Hematopoietic multipotent progenitor cell treated with erythropoietin and hydrocortisone succinate and interleukin-3 and kit ligand, for 15 days (in vitro differentiated cells): ENCODE results near the gene SFTPB.
A peak's percentile ranks its signal among the peaks of the same experiment; 100 is the strongest.
"Not testable (repeated sequence)": the region's sequence is repeated elsewhere in the genome, so short reads cannot be mapped to it uniquely, and the experiment has no call there.

Experiments used
- DNase-seq: peaks from one replicate; pipeline ENCODE4 v3.0.0-alpha.2; 2015; ENCODE audit warnings: low spot score

The SFTPB gene

GRCh38 chr2:85668009-85668856 lies at the start of gene SFTPB:
Gene SFTPB, minus strand, starts transcription at chr2:85668199. Its CDS starts 16 bp downstream, at chr2:85668183.
- DNase-seq: no peak

GRCh38 chr2:85717308-85718008 lies 49.5 kb upstream of the SFTPB start:
- no peak for DNase-seq

GRCh38 chr2:85716346-85716914 lies 48.4 kb upstream of the SFTPB start:
- DNase-seq: no peak

GRCh38 chr2:85714841-85715240 lies 46.8 kb upstream of the SFTPB start:
- DNase-seq: no peak

DNA sequence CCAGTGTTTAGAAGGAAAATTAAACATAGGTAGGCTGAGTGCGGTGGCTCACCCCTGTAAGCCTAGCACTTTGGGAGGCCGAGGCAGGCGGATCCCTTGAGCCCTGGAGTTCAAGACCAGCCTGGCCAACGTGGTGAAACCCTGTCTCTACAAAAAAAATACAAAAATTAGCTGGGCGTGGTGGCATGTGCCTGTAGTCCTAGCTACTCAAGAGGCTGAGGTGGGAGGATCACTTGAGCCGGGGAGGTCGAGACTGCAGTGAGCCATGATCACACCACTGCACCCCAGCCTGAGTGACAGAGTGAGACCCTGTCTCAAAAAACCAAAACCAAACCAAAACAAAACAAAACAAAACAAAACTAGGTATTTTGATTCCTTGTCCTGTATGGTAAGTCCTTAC lies 46.4 kb upstream of the SFTPB start:
- DNase-seq: not testable (repeated sequence)

DNA sequence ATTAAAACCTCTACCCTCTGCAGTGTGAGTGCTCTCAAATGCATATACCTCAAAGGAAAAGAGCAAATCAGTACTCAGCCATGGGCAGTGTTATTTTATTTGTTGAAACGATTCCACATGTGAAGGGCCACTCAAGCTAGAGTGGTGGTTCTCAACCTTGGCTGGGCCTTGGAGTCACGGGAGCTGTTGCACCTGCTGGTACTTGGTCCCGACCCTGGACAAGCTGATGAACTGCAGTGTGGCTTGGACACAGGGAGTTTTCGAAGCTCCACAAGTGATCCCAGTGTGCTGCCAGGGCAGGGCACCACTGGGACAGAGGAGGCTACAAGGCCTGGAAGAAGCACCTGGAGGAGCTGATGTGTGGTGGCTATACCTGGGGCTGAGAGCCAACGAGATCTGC lies 45.8 kb upstream of the SFTPB start:
- DNase-seq: no peak

DNA sequence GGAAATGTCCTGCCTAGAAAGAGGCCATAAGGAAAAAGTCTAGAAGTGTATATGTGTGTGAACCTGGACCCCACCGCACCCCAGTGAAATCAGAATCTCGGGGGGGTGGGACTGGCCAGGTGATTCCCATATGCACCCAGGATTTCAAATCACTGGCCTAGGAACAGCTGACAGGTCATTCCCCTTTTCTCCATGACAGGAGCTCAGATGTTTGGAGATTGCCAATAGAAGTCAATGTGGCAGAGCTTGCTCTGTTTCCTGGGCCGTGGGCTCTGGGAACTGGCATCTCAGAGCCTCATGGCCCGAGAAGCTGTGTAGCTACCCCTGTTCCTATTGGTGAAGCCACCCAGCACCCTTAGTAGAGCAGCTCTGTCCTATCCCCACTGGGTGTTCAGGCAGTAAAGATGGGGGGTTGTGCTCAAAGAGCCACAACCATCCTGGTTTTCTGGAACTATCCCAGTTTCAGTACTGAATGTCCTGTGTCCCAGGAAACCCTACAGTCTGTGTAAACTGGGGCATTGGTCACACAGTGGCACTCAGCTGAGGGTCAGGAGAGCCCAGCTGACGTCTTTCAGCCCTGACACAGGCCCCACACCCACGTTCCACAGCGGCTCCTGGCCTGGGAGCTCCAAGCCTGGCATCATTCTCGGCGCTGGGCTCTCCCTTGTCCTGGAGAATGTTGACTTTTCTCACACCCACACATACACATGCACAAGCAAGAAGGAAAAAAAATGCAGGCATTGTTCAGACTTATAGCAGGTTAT lies 45.0 kb upstream of the SFTPB start:
- no peak for DNase-seq

- no peak for DNase-seq
Measured at GRCh38 chr2:85712336-85712735, 44.3 kb upstream of the SFTPB start.

DNA sequence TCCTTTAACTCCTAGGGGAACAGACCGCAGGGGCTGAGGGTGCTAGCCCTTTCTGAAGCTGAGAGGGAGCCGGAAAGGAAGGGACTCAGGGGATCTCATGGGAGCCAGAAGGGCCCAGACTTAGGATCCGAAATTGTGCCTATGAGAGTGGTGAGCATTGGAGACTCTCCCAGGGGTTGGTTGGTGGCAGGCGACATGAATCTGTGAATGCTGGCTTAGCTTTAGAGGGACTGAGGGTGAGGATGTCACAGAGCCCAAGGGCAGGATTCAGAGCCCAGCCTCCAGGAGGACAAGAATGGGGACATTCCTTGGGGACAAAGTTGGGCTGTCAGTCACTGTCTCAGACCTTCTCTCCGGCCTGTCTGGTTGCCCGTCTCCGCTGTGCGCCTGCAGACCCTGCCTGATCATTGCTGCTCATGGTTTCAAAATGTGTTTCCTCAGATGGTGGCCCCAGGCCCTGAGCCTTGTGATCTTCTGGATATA lies 43.6 kb upstream of the SFTPB start:
- DNase-seq: no peak

DNA sequence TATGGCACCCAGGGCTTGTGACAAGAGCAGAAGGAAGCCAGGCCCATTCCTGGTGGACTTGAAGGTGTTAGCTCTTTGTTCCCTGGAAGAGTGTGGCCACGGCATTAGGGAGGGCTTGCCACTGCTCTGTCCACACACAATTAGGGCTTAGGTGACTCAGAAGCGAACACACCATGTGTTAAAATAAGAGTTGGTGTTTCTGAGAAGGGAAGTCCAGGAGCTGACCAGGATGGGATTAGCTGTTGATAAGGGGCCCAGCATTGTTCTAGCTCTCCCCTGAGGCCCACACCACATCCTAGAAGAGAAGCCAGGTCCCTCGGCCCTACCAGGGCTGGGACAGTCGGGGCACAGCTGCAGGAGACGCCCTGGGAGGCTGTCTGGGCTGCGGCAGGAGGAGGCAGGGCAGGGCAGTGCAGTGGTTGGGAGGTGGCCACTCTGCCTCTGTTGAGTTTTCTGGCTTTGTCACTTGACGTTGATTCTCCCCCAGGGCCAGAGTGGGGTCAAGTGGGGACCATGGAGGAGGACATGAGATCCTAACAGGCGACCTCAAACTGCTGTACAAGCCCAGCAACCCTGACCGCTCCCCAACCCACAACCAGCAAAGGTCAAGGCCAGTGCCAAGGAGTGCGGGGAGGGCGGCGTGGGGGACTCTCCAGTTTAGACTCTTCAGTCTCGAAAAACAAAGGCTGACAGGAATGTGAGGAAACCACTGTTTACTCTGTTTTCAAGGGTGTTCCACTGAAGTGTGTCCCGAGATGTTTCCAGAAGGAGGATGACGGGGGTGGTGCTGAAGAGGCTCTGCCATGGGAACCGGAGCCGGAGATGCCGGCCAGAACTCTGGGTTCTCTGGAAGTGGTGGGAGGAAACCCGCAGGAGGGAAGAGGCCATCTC lies 42.9 kb upstream of the SFTPB start:
- no peak for DNase-seq

- DNase-seq: no peak
Measured at GRCh38 chr2:85709401-85709811, 41.4 kb upstream of the SFTPB start.

DNA sequence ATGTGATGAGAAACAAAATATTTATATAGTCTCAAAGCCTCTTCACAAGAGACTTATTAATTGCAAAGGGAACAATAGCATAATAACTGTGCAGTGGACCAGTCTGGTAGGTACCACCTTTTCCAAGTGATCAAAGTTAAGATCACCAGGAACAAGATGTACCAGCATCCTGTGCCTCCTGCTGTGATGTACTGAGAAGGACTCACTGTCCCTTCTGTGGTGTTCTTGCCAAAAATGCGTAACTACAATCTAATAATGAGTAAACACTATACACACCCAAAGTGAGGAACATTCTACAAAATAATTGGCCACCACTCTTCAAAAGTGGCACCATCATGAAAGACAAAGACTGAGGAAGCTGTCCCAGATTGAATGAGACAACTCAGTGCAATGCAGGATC lies 40.6 kb upstream of the SFTPB start:
- DNase-seq: no peak

GRCh38 chr2:85707304-85707703 lies 39.3 kb upstream of the SFTPB start:
- peak; percentile 82 for DNase-seq

DNA sequence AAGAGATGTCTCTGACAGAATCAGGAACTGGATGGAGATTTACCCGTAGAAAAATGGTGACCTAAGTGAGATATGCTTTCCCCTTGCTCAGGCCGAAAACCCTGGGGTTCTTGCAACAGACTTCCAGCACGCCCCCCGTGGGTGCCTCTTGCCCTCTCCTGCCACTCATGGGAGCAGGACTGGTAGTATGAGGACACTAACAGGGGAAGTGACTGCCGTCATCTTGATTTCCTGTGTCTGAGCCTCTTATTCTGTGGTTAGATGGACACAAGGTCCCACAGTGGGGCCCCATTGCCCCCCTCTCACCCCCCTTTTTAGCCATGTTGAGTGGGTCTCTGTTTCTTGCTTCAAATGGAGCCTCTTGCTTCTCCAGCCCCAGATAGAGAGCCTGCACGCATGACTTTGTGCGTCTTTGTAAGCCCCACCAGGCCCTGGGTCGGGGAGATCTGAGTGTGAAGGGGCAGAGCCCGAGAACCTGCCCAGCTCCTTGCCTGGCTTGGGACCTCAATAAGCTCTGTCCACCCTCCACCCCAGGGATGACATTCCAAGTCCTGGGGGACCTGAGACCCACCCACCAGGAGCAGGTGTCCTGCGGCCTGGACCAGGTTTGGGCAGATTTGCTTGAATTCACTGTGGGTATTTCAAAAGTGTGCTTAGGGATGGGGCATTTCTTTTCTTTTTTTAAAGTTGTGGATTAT lies 38.7 kb upstream of the SFTPB start:
- DNase-seq: no peak

GRCh38 chr2:85706063-85706462 lies 38.1 kb upstream of the SFTPB start:
- DNase-seq: no peak

DNA sequence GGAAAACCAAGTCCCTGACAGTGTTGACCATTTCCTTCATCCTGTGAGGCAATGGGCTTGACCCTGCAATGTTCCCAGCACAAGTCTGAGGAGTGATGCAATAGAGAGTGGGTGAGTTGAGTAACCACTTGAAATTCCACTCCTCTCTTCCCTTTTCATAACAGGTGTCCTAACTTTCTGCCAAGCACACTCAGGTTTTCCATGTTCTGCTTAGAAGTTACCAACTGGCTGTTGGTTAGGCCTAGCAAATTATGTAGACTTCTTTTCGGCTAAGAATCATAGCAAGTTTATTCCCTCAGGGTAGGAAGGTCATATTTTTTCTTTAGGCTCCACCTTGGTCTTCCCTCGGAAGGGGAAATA lies 37.7 kb upstream of the SFTPB start:
- DNase-seq: no peak

DNA sequence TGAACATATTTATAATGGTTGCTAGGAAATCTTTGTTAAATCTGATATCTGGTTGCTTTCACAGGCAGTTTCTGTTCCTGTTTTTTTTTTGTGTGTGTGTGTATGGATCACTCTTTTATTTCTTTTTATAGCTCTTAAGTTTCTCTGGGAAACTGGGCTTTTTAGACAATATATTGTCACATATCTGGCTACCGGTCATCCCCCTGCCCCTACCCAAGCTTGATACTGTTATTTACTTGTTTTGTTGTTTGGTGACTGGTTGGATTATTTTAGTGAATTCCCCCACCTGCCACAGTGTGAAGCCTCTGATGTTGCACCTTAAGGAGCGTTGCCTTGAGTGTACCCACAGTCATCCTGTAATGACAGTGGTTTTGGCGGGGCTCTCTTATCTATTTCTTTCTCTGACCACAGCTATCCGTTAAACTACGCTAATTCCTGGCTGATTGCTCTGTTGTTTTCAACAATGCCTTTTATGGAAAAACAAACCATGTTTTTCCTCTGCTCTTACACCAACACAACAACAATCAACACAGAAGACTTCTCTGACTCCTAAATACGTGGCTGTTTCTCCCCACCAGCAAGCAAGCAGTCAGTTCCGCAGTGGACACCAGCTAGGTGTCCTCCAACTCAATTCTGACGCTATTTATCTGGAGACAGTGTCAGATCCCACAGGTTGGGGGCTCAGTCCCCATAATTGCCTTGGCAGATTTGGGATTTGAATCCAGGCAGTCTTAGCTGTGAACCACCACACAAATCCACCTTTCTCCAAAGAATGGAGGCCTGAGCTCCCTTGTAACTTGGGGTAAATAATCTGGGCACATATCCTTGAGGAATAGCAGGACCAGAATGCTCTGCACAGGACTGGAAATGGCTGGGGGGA lies 37.0 kb upstream of the SFTPB start:
- no peak for DNase-seq

DNA sequence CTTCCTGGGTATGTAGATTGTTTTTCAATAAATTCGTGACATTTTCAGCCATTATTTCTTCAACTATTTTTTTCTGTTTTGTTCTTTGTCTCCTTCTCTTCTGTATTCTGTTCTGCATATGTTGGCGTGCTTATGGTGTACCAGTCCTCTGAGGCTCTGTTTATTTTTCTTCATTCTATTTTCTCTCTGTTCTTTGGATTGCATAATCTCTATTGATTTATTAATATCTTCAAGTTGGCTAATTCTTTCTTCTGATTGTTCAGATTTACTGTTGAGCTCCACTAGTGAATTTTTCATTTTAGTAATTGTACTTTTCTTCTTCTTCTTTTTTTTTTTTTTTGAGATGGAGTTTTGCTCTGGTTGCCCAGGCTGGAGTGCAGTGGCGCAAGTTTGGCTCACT lies 36.0 kb upstream of the SFTPB start:
- no peak for DNase-seq

DNA sequence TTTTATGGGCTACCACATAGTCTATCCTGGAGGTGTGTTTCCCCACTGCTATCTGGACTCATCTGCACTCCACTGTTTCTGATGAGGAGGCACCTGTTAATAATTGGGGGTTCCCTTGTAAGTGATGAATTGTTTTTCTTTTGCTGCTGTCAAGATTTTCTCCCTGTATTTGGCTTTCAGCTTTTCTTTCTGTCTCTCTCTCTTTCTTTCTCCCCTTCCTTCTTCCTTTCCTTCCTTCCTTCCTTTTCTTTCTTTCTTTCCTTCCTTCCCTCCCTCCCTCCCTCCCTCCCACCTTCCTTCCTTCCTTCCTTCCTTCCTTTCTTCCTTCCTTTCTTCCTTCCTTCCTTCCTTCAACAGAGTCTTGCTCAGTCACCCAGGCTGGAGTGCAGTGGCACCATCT lies 35.3 kb upstream of the SFTPB start:
- DNase-seq: no peak

DNA sequence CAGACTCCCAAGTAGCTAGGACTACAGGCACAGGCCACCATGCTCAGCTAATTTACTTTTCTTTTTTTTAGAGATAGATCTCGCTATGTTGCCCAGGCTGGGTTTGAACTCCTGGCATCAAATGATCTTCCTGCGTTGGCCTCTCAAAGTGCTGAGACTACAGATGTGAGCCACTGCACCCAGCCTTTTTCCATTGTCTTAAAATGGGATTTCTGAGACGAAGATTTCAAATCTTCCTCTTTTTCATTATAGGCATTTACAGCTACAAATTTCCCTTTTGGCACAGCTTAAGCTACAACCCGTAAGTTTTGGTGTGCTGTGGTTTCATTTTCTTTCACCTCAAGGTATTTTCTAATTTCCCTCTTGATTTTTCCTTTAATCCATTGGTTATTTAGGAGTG lies 34.8 kb upstream of the SFTPB start:
- DNase-seq: no peak
